Measurements from ENCODE around the gene ESR2. TPM values are rescaled to one million over a fixed set of nuclear protein-coding genes. Genes with fewer than 3 reads are reported as not detected.

The ESR2 gene
- total RNA-seq (under 1 TPM in 4 of 5 experiments, not detected in 1; 0.07 to 0.19 (median 0.13) TPM), polyA plus RNA-seq (under 1 TPM in 1 of 2 donors, not detected in 1; 0.12 TPM), total RNA-seq (0.40 reads per million)

DNA sequence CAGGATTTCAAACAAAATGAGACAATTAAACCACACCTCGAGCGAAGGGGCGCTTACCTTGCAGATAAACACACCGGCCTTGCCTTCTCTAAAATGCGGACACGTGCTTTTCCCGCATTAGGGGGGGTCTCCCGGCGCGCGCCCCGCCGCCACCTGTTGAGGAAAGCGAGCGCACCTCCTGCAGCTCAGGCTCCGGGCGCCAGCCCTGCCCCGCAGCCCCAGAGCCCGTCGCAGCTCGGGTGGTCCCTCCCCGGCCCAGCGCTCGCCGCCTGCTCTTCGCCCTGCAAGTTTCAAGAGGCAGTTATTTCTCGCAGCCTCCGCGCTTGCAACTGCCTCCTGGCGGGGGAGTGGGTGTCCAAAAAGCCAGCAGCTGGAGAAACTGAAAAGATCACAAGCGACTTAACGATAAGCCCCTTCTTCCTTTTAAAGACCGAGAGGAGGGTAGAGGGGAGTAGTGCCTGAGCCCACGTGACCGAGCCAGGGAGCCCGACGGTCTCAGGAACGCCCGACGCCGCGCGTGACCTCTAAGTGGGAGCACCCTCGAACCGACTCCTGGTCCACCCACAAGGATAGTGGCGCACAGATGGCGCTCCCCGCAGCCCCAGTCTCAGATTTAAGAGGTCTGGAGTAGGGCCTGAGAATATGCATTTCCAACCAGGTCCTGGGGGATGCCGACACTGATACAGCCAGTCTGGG, at the start of gene ESR2:
TSS of gene ESR2 (minus strand) at position 396 of the 696 bp plus-strand sequence. CDS start 11,386 bp downstream, outside the sequence.
- Histone ChIP-seq H3K36me3 (ENCODE audit: control insufficient read depth in 2 of 3, insufficient read depth in 3 of 3, low read length in 3 of 3) (no peaks in the 10 kb centered on the region), H3K4me3 (ENCODE audit: low read length) (peak within 1 kb of the TSS; percentile 69), H3K9me3 (ENCODE audit: control insufficient read depth in 2 of 3, low read length in 3 of 3) (no peaks in the 10 kb centered on the region), H3K4me1 (ENCODE audit: control insufficient read depth in 2 of 2, insufficient read depth in 2 of 2, low read length in 2 of 2) (peaks cover 4 to 14% of the 10 kb centered on the region in 2 donors), H3K27ac (ENCODE audit: low read depth, low read length) (no peak within 1 kb of the TSS), H3K27me3 (ENCODE audit: control insufficient read depth in 2 of 2, insufficient read depth in 2 of 2, low read length in 2 of 2) (no peaks in the 10 kb centered on the region)
- no peaks in the 10 kb centered on the region for H3K36me3 Mint-ChIP-seq
- H3K27me3 Mint-ChIP-seq: peaks cover 19 to 37% (median 23%) of the 10 kb centered on the region in 5 donors
- DNase-seq (peak in 7 of 9 donors; percentile 7 to 27 (median 19)), ATAC-seq (peak; percentile 60)
- no peaks in the 10 kb centered on the region for H3K9me3 Mint-ChIP-seq
- peak within 1 kb of the TSS; percentile 70 to 85 (median 82) for H3K4me3 Mint-ChIP-seq
- ChIA-PET POLR2A (no interaction called here), CTCF (interaction anchor here (0.8 to 4.0 kb wide), 4 partner anchors 9 to 494 kb away, joined by 3 to 14 read pairs (median 8); no protein-coding TSS in a partner anchor)
- peaks cover 0 to 29% (median 15%) of the 10 kb centered on the region in 7 donors for H3K4me1 Mint-ChIP-seq
- no peak within 1 kb of the TSS for H3K27ac Mint-ChIP-seq
- intact Hi-C loops (cut with micrococcal nuclease): loop anchor here (1.0 to 10.0 kb wide), 7 partner anchors 53 to 669 kb away; no protein-coding TSS in a partner anchor

DNA sequence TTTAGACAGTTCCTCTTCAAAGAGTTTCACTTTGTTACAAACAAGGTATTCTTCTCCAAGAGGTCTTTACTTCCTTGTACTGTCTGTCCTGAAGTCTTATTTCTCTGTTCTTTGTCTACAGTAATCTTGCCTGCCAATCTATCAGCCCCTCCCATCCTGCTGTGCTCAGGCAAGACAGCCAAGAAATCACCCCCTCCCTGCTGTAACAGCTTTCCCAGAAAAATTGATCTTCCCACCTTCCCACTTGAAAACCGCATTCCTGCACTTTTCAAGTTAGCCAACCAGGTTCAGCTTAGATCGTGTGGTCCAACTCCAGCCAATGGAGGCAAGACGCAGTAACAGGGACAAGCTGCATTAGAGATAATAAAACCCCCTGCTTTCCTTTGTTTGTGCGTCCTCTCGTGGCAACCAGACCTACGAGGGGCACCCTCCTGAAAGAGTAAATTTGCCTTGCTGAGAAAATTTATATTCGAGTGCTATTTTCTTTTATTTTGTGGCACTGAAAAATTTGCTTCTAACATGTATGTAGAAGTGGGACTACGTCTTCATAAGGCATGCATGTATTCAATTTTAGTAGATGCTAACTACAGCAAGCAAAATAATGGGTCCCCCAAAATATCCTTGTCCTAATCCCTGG, 46.5 kb upstream of the ESR2 start:
- DNase-seq: no peak

DNA sequence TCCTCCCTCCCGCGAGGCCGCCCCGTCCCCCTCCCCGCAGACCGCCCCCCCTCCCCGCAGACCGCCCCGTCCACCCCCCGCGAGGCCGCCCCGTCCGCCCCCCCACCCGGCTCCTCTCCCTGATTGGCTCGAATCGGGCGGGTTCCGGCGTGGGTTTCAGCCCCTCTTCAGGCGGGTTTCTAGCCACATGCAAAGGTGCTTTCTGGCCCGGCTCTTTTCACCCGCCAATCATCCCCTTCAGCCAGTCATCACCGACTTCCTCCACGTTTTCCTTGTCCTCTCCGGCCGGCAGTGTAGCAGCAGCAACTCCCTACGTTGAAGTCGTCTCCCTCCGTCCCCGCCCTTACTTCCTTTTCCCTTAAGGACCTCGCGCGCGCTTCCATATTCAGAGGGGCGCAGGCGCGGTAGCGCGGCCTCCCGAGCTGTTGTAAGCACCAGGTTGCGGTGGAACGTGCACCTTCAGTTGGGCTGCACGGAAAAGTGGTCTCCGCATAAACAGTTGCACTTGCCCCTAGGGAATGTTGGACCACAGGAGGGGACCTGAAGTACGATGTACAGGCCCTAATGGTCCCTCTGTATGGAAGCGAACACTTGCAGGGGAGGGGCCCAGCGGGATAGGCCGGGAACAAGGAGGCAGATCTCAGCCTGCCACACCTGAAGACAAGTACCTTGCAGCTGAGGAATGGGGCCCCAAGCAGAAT, 44.6 kb upstream of the ESR2 start:
- peak overlapping the region; percentile 81 to 91 (median 86) for H3K27ac Mint-ChIP-seq
- ChIA-PET POLR2A (interaction anchor here (1.7 to 2.3 kb wide), 2 partner anchors 164 to 166 kb away, joined by 8 to 9 read pairs; partner anchors contain the start of gene ZBTB1), CTCF (interaction anchor here (0.6 to 1.2 kb wide), 3 partner anchors 167 to 327 kb away, joined by 3 to 4 read pairs (median 4); no protein-coding TSS in a partner anchor)
- H3K4me3 Mint-ChIP-seq: peak overlapping the region; percentile 87 to 99 (median 92)
- H3K27me3 Mint-ChIP-seq: no peaks in the 10 kb centered on the region
- peaks cover 0 to 8% (median 0%) of the 10 kb centered on the region in 3 experiments for H3K9me3 ChIP-seq (ENCODE audit: control insufficient read depth in 2 of 3, low read length in 3 of 3)
- H3K36me3 ChIP-seq (ENCODE audit: control insufficient read depth in 2 of 3, insufficient read depth in 3 of 3, low read length in 3 of 3): no peaks in the 10 kb centered on the region
- H3K36me3 Mint-ChIP-seq: peaks cover 0 to 12% (median 6%) of the 10 kb centered on the region in 5 donors
- peak overlapping the region; percentile 72 for H3K27ac ChIP-seq (ENCODE audit: low read depth, low read length)
- ATAC-seq (peak; percentile 87), DNase-seq (peak; percentile 50 to 84 (median 79))
- intact Hi-C loops (cut with micrococcal nuclease): loop anchor here (1.0 to 10.0 kb wide), 12 partner anchors 35 to 796 kb away; partner anchors contain the start of genes FNTB (in 2 of the 2), HSPA2 (in 2 of the 2), MTHFD1 (in 2 of the 2) and PPP2R5E (in 2 of the 2)
- H3K4me3 ChIP-seq (ENCODE audit: low read length): peak overlapping the region; percentile 57
- peaks cover 6 to 36% (median 19%) of the 10 kb centered on the region in 7 donors for H3K4me1 Mint-ChIP-seq
- no peaks in the 10 kb centered on the region for H3K27me3 ChIP-seq (ENCODE audit: control insufficient read depth in 2 of 2, insufficient read depth in 2 of 2, low read length in 2 of 2)
- H3K4me1 ChIP-seq (ENCODE audit: control insufficient read depth in 2 of 2, insufficient read depth in 2 of 2, low read length in 2 of 2): peaks cover 5 to 10% of the 10 kb centered on the region in 2 donors
- H3K9me3 Mint-ChIP-seq: peaks cover 0 to 17% (median 6%) of the 10 kb centered on the region in 11 donors

More for the DNA sequence above, 46.5 kb upstream of the ESR2 start:
- Mint-ChIP-seq H3K36me3 (peaks cover 0 to 12% (median 6%) of the 10 kb centered on the region in 5 donors), H3K27me3 (no peaks in the 10 kb centered on the region), H3K4me3 (peak overlapping the region in 4 of 10 donors; percentile 6 to 65 (median 22)), H3K4me1 (peaks cover 6 to 36% (median 19%) of the 10 kb centered on the region in 7 donors), H3K27ac (peak overlapping the region in 3 of 9 donors; percentile 41 to 67 (median 57)), H3K9me3 (peaks cover 0 to 17% (median 6%) of the 10 kb centered on the region in 11 donors)
- Histone ChIP-seq H3K36me3 (ENCODE audit: control insufficient read depth in 2 of 3, insufficient read depth in 3 of 3, low read length in 3 of 3) (no peaks in the 10 kb centered on the region), H3K27me3 (ENCODE audit: control insufficient read depth in 2 of 2, insufficient read depth in 2 of 2, low read length in 2 of 2) (no peaks in the 10 kb centered on the region), H3K4me3 (ENCODE audit: low read length) (no peak overlapping the region), H3K27ac (ENCODE audit: low read depth, low read length) (no peak overlapping the region), H3K9me3 (ENCODE audit: control insufficient read depth in 2 of 3, low read length in 3 of 3) (peaks cover 0 to 8% (median 0%) of the 10 kb centered on the region in 3 experiments), H3K4me1 (ENCODE audit: control insufficient read depth in 2 of 2, insufficient read depth in 2 of 2, low read length in 2 of 2) (peaks cover 5 to 10% of the 10 kb centered on the region in 2 donors)
- ChIA-PET POLR2A (no interaction called here), CTCF (no interaction called here)
- intact Hi-C loops (cut with micrococcal nuclease): loop anchor here in 1 of 2 donors (5.0 kb wide), 1 partner anchor 552 kb away; no protein-coding TSS in a partner anchor
- ATAC-seq: no peak

DNA sequence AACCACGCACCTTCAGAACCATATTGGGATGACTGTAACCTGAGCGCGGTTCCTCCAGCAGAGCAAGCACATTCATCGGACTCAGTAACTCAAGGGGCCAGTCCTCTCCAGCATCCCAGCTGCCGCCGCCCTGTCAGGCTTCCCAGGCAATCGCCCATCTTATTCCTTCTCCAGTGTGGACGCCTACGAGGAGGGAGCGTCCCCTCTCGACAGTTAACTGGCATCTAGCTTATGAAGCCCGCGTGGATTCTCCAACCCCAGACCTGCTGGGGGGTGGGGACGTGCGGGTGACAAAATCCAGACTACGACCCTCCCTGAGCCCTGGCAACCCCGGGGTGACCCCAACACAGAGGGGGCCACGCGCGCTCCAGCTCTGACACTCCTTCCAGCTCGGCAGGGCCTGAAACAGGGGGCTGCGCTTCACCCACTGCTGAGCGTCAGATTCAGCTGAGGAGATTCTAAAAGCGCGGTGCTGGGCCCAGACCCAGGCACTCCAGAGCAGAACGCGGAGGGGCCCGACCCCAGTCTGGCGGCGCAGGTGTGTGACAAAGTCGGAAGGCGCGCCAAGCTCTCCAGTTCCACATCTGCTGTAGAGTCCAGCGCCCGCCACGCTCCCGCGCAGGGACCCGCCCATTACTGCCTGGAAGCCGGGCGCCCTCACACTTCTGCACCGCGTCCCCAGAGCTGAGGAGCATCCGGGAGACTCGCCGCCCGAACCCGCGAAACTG, 43.9 kb upstream of the ESR2 start:
- H3K36me3 ChIP-seq (ENCODE audit: control insufficient read depth in 2 of 3, insufficient read depth in 3 of 3, low read length in 3 of 3): no peaks in the 10 kb centered on the region
- no peaks in the 10 kb centered on the region for H3K27me3 Mint-ChIP-seq
- CTCF ChIA-PET: interaction anchor here (0.6 to 1.4 kb wide), 5 partner anchors 11 to 328 kb away, joined by 4 to 6 read pairs (median 4); no protein-coding TSS in a partner anchor
- H3K27ac Mint-ChIP-seq: peak overlapping the region; percentile 68 to 91 (median 85)
- peaks cover 0 to 12% (median 6%) of the 10 kb centered on the region in 5 donors for H3K36me3 Mint-ChIP-seq
- H3K4me3 ChIP-seq (ENCODE audit: low read length): peak overlapping the region; percentile 77
- POLR2A ChIA-PET: interaction anchor here (0.6 to 2.3 kb wide), 4 partner anchors 50 to 544 kb away, joined by 3 to 9 read pairs (median 6); partner anchors contain the start of gene ZBTB1
- H3K4me1 Mint-ChIP-seq: peaks cover 6 to 35% (median 19%) of the 10 kb centered on the region in 7 donors
- no peaks in the 10 kb centered on the region for H3K27me3 ChIP-seq (ENCODE audit: control insufficient read depth in 2 of 2, insufficient read depth in 2 of 2, low read length in 2 of 2)
- DNase-seq (peak in 3 of 9 donors; percentile 31 to 56 (median 55)), ATAC-seq (peak; percentile 74)
- H3K9me3 Mint-ChIP-seq: peaks cover 0 to 17% (median 6%) of the 10 kb centered on the region in 11 donors
- intact Hi-C loops (cut with micrococcal nuclease): loop anchor here (1.0 to 10.0 kb wide), 12 partner anchors 35 to 795 kb away; partner anchors contain the start of genes FNTB (in 2 of the 2), HSPA2 (in 2 of the 2), MTHFD1 (in 2 of the 2) and PPP2R5E (in 2 of the 2)
- H3K4me3 Mint-ChIP-seq: peak overlapping the region; percentile 87 to 99 (median 92)
- H3K27ac ChIP-seq (ENCODE audit: low read depth, low read length): peak overlapping the region; percentile 72
- peaks cover 0 to 8% (median 0%) of the 10 kb centered on the region in 3 experiments for H3K9me3 ChIP-seq (ENCODE audit: control insufficient read depth in 2 of 3, low read length in 3 of 3)
- peaks cover 5 to 10% of the 10 kb centered on the region in 2 donors for H3K4me1 ChIP-seq (ENCODE audit: control insufficient read depth in 2 of 2, insufficient read depth in 2 of 2, low read length in 2 of 2)

DNA sequence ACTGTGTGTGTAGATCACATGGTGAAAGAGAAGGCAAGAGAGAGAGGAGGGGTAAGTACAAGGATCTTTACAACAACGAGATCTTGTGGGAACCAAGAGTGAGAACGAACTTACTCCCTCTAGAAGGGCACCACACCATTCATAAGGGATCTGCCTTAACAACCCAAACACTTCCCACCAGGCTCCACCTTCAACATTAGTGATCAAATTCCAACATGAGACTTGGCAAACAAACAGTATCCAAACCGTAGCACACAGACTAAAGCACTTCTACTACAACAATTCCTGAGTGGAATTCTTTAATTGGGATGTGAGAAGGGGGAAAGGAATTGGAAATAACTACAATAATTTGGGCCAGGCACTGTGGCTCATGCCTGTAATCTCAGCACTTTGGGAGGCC, 35.0 kb upstream of the ESR2 start:
- Histone ChIP-seq H3K27ac (ENCODE audit: low read depth, low read length) (no peak overlapping the region), H3K4me1 (ENCODE audit: control insufficient read depth in 2 of 2, insufficient read depth in 2 of 2, low read length in 2 of 2) (no peaks in the 10 kb centered on the region), H3K36me3 (ENCODE audit: control insufficient read depth in 2 of 3, insufficient read depth in 3 of 3, low read length in 3 of 3) (no peaks in the 10 kb centered on the region), H3K4me3 (ENCODE audit: low read length) (no peak overlapping the region), H3K27me3 (ENCODE audit: control insufficient read depth in 2 of 2, insufficient read depth in 2 of 2, low read length in 2 of 2) (no peaks in the 10 kb centered on the region), H3K9me3 (ENCODE audit: control insufficient read depth in 2 of 3, low read length in 3 of 3) (no peaks in the 10 kb centered on the region)
- H3K4me3 Mint-ChIP-seq: no peak overlapping the region
- no peak overlapping the region for H3K27ac Mint-ChIP-seq
- DNase-seq (no peak), ATAC-seq (no peak)
- no peaks in the 10 kb centered on the region for H3K9me3 Mint-ChIP-seq
- intact Hi-C loops (cut with micrococcal nuclease): no loop called here
- H3K27me3 Mint-ChIP-seq: peaks cover 0 to 22% (median 6%) of the 10 kb centered on the region in 5 donors
- no peaks in the 10 kb centered on the region for H3K36me3 Mint-ChIP-seq
- ChIA-PET POLR2A (no interaction called here), CTCF (interaction anchor here (0.5 kb wide), 1 partner anchor 168 kb away, joined by 3 read pairs; no protein-coding TSS in a partner anchor)
- H3K4me1 Mint-ChIP-seq: peaks cover 0 to 2% (median 0%) of the 10 kb centered on the region in 7 donors
